Left ventricle myocardium inferior (tissue), 1 donor: ENCODE measurements around the gene SEC61A1. TPM values are rescaled to one million over a fixed set of nuclear protein-coding genes. Genes with fewer than 3 reads are reported as not detected.

Source experiments
- DNase-seq: peaks from one replicate; pipeline ENCODE4 v3.0.0-alpha.2; 2020
- H3K27ac ChIP-seq: fragments of 200-600 bp; replicated peaks from 2 replicates; pipeline ENCODE4 v1.8.0; 2021
- H3K27me3 ChIP-seq: fragments of 200-600 bp; 2 replicates; pipeline ENCODE4 v1.8.0; 2021; ENCODE audit warnings: low read depth
- H3K36me3 ChIP-seq: fragments of 200-600 bp; 2 replicates; pipeline ENCODE4 v1.8.0; 2021
- H3K4me1 ChIP-seq: fragments of 200-600 bp; 2 replicates; pipeline ENCODE4 v1.8.0; 2021
- H3K4me3 ChIP-seq: fragments of 200-600 bp; 2 replicates; pipeline ENCODE4 v1.8.0; 2021; ENCODE audit warnings: mild to moderate bottlenecking, moderate library complexity
- H3K9me3 ChIP-seq: fragments of 200-600 bp; replicated peaks from 2 replicates; pipeline ENCODE4 v1.8.0; 2021
- CTCF ChIP-seq: fragments of 200-600 bp; IDR thresholded peaks from 2 replicates; pipeline ENCODE4 v1.8.0; 2021; ENCODE audit warnings: antibody characterized with exemption, mild to moderate bottlenecking, borderline replicate concordance
- intact Hi-C: fragments of 100-400 bp; cut with micrococcal nuclease; formaldehyde crosslinking; loops from one replicate; pipeline ENCODE4 v1.11.0; 2022
- total RNA-seq: library from RNA; stranded (reverse); fragmentation: NEBNext Ultra II Directional; extraction: Animal tissue kit (Norgen Biotek cat#: 25700); gene quantifications from one replicate; pipeline ENCODE4 v1.2.1, GENCODE V29; 2021
- donor health status: DM: no; HTN: yes; CAD: no; lungs with severe emphysema.

SEC61A1 gene
- total RNA-seq, 1 donor from 2014 or later: 65.8 TPM

- intact Hi-C loops: no loop called here
- DNase-seq: no peak
- no peaks in the 10 kb centered on the region for H3K36me3 ChIP-seq
- H3K27ac ChIP-seq: no peak overlapping the region
- H3K4me1 ChIP-seq: no peaks in the 10 kb centered on the region
- peak; percentile 33 for TF ChIP-seq CTCF
- no peaks in the 10 kb centered on the region for H3K9me3 ChIP-seq
- H3K27me3 ChIP-seq: peaks cover 41% of the 10 kb centered on the region
- H3K4me3 ChIP-seq: no peak overlapping the region
Observed at GRCh38 chr3:128011140-128011539, 41.1 kb upstream of the SEC61A1 start.

- H3K27ac ChIP-seq: no peak overlapping the region
- no peaks in the 10 kb centered on the region for H3K4me1 ChIP-seq
- peaks cover 32% of the 10 kb centered on the region for H3K27me3 ChIP-seq
- DNase-seq: no peak
- no peak for TF ChIP-seq CTCF
- H3K36me3 ChIP-seq: no peaks in the 10 kb centered on the region
- no peak overlapping the region for H3K4me3 ChIP-seq
- no peaks in the 10 kb centered on the region for H3K9me3 ChIP-seq
- intact Hi-C loops: no loop called here
Observed at GRCh38 chr3:128012050-128012449, 40.2 kb upstream of the SEC61A1 start.

- DNase-seq: no peak
- TF ChIP-seq CTCF: no peak
- H3K4me1 ChIP-seq: no peaks in the 10 kb centered on the region
- intact Hi-C loops: no loop called here
- no peaks in the 10 kb centered on the region for H3K36me3 ChIP-seq
- no peak overlapping the region for H3K4me3 ChIP-seq
- H3K9me3 ChIP-seq: no peaks in the 10 kb centered on the region
- peaks cover 17% of the 10 kb centered on the region for H3K27me3 ChIP-seq
- H3K27ac ChIP-seq: no peak overlapping the region
Observed at GRCh38 chr3:128014548-128014947, 37.7 kb upstream of the SEC61A1 start.

GRCh38 chr3:128016502-128016901, 35.7 kb upstream of the SEC61A1 start:
- Histone ChIP-seq H3K36me3 (no peaks in the 10 kb centered on the region), H3K27ac (no peak overlapping the region), H3K4me3 (no peak overlapping the region), H3K9me3 (no peaks in the 10 kb centered on the region), H3K27me3 (peaks cover 9% of the 10 kb centered on the region), H3K4me1 (no peaks in the 10 kb centered on the region)
- DNase-seq: no peak
- TF ChIP-seq CTCF: no peak
- intact Hi-C loops: no loop called here

GRCh38 chr3:128021768-128022372, 30.4 kb upstream of the SEC61A1 start:
- DNase-seq: no peak
- intact Hi-C loops: no loop called here
- Histone ChIP-seq H3K27me3 (peaks cover 5% of the 10 kb centered on the region), H3K4me3 (no peak overlapping the region), H3K4me1 (no peaks in the 10 kb centered on the region), H3K27ac (no peak overlapping the region), H3K9me3 (no peaks in the 10 kb centered on the region), H3K36me3 (no peaks in the 10 kb centered on the region)
- TF ChIP-seq CTCF: no peak
